Measurements from ENCODE around the gene CMIP. TPM values are rescaled to one million over a fixed set of nuclear protein-coding genes. Genes with fewer than 3 reads are reported as not detected.

Gene CMIP
- total RNA-seq, 1 donor from 2014 or later: 27.7 TPM

DNA sequence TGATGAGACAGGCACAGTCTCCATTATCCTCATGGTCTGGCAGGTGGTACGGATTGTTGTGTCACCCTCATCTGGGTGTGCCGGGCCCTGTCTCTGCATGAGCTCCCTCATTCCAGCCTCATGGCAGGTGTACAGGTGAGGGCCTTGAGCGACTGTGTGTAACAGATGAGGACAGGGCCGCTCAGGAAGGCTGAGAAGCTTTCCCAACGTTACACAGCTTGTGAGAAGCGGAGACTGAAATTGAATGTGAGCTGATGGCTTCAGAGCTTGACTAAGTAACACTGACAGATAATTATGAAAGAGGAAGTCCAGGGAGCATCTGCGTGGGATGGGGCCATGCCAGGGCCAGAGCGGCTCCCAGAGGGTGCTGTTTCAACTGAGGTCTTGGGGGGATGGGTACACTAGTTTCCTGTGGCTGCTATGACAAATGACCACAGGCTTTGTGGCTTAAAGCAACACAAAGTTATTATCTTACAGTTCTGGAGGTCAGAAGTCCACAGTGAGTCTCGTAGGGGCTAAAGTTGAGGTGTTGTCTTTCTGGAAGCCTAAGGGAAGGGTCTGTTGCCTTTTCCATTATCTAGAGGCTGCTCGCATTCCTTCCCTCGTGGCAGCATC, 36.7 kb downstream of the CMIP start:
- no peak overlapping the region for H3K4me3 ChIP-seq (ENCODE audit: low read depth, low read length)
- no peaks in the 10 kb centered on the region for H3K36me3 ChIP-seq (ENCODE audit: control insufficient read depth, insufficient read depth, low read length)
- H3K27me3 ChIP-seq (ENCODE audit: control insufficient read depth, insufficient read depth, low read length): no peaks in the 10 kb centered on the region
- TF ChIP-seq, protein P1, sequence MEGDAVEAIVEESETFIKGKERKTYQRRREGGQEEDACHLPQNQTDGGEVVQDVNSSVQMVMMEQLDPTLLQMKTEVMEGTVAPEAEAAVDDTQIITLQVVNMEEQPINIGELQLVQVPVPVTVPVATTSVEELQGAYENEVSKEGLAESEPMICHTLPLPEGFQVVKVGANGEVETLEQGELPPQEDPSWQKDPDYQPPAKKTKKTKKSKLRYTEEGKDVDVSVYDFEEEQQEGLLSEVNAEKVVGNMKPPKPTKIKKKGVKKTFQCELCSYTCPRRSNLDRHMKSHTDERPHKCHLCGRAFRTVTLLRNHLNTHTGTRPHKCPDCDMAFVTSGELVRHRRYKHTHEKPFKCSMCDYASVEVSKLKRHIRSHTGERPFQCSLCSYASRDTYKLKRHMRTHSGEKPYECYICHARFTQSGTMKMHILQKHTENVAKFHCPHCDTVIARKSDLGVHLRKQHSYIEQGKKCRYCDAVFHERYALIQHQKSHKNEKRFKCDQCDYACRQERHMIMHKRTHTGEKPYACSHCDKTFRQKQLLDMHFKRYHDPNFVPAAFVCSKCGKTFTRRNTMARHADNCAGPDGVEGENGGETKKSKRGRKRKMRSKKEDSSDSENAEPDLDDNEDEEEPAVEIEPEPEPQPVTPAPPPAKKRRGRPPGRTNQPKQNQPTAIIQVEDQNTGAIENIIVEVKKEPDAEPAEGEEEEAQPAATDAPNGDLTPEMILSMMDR (IDR thresholded peaks at IDR 0.05; ENCODE audit: insufficient read depth, low read length, poor library complexity, severe bottlenecking): no peak
- DNase-seq (ENCODE audit: low read depth): no peak

DNA sequence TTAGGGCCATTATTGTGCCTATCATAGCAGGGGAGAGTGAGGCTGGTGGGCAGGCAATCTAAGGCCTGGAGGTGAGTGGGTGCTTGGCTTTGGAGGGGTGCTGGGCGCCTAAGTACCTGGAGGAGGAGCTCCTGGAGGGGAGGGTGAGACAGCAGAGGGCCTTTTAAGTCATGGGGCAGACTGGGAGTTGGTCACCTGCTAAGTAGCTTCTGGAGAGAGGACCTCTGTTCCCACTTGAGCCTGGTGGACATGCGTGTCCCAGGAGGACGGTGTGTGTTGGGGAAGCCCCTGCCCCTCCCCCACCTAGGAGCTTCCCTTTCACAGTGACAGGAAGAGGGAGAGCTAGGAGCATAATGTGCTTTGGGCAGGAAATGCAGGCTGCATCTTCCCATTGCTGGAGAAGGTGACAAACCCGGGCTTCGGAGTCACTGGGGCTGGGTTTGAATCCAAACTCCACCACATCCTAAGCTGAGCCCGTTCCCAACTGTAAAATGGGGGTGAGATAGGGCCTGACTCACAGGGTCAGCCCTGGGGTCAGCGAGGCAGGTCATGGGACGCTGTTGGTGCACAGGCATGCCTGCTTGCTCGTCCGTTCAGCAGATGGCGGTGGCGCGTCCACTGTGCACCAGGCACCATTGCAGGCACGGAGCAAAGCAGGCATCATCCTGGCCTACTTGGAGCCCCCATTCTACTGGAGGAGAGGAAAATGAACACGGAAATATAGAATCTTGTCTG, 37.9 kb downstream of the CMIP start:
- Histone ChIP-seq H3K4me3 (ENCODE audit: low read depth, low read length) (no peak overlapping the region), H3K36me3 (ENCODE audit: control insufficient read depth, insufficient read depth, low read length) (no peaks in the 10 kb centered on the region), H3K27me3 (ENCODE audit: control insufficient read depth, insufficient read depth, low read length) (no peaks in the 10 kb centered on the region)
- no peak for DNase-seq (ENCODE audit: low read depth)
- TF ChIP-seq, protein P1 (IDR thresholded peaks at IDR 0.05; ENCODE audit: insufficient read depth, low read length, poor library complexity, severe bottlenecking): no peak

DNA sequence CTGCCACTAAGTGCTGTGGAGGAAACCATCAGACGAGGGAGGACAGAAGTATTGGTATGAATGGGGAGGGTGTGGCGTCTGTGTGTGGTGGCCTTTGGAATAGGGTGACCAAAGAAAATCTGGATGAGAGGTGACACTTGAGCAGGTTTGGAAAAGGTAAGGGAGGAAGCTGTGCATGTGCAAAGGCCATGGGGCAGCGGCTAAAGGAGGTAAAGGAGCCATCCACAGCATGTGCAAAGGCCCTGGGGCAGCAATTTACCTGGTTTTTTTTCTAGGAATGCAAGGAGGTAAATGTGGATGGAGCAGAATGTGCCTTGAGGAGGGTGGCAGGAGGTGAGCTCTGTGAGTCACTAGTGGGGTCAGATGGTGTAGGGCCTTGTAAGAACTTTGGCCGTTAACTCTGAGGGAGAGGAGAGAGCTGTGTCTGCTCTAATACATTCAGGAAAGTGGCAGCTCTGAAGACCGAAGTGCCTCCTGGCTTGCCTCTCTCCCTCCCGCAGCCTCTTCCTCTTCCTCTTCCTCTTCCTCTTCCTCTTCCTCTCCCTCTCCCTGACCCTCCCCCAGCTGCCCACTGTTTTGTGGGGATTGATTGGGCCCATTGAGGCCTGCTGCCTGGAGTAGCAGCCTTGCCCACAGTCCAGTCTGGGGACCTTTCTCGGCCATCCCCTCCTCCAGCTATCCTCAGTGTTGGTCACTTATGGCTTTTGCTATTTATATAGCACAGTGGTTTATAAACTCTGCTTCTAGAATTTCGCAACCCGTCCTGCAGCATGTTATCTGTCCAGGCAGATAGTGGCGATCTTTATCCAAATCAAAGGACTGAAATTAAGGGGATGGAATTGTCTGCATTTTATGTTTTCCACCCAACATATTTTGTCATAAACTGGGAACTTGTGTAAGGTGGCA, 38.7 kb downstream of the CMIP start:
- Histone ChIP-seq H3K36me3 (ENCODE audit: control insufficient read depth, insufficient read depth, low read length) (no peaks in the 10 kb centered on the region), H3K27me3 (ENCODE audit: control insufficient read depth, insufficient read depth, low read length) (no peaks in the 10 kb centered on the region), H3K4me3 (ENCODE audit: low read depth, low read length) (no peak overlapping the region)
- TF ChIP-seq, protein P1 (IDR thresholded peaks at IDR 0.05; ENCODE audit: insufficient read depth, low read length, poor library complexity, severe bottlenecking): no peak
- DNase-seq (ENCODE audit: low read depth): no peak

DNA sequence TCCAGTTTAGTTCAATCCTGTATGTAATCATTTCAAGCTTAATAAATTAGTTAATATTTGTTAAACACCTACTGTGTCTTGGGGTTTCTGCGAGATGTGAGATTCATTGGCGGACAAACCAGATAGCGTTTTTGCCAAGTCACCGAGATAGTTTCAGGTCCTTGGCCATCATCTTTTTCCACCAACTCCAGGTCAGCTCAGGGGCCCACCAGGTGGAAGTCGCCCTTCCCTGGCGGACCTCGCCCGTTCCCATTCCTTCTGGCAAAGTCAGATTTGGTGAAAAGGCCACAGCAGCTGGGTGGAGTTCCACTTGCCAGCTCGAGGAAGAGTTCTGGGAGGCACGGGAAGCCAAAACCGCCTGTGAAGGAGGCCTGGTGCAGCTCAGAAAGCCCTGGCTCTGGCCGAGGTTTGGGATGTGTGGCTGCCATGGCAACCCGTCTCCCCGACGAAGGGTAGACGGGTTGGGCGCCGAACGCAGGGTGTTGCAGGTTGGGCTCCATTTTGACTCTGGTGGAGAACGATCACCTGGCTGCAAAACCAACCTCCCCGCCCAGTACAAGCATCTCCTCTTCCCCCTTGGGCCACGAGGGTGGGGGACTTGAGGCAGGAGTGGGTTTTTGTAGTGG, 39.5 kb downstream of the CMIP start:
- Histone ChIP-seq H3K4me3 (ENCODE audit: low read depth, low read length) (no peak overlapping the region), H3K36me3 (ENCODE audit: control insufficient read depth, insufficient read depth, low read length) (no peaks in the 10 kb centered on the region), H3K27me3 (ENCODE audit: control insufficient read depth, insufficient read depth, low read length) (no peaks in the 10 kb centered on the region)
- no peak for DNase-seq (ENCODE audit: low read depth)
- TF ChIP-seq, protein P1 (IDR thresholded peaks at IDR 0.05; ENCODE audit: insufficient read depth, low read length, poor library complexity, severe bottlenecking): no peak

DNA sequence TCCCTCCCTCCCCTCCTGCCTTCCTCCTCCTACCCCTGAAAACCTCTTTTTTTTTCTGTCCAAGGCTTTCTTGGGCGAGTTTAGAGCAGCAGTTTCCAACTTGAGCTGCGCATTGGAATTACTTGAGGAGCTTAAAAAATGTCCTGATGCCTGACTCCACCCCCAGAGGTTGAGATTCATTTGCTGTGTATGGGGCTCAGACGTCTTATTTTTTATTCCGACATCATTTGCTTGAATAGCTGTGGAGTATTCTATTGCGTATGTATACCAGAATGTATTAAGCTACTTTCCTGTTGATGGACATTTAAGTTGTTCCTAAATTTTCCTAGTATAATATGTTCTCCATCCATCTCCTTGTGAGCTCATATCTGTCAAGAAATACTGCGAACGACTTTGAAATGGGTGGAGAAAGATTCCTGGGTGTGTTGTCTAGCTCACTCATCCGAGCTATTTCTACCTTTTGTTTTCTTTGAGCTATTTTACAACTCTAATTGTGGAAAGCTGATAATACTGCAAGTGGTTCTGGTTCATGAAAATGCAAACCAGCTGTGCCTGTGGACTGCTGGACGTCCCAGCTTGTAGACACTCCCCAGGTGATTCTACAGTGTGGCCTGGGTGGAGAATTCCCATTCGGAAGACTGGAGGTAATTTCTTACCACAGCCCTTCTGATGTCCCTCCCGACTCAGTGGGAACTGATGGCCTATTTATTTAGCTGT, 40.5 kb downstream of the CMIP start:
- no peaks in the 10 kb centered on the region for H3K36me3 ChIP-seq (ENCODE audit: control insufficient read depth, insufficient read depth, low read length)
- TF ChIP-seq, protein P1 (IDR thresholded peaks at IDR 0.05; ENCODE audit: insufficient read depth, low read length, poor library complexity, severe bottlenecking): no peak
- H3K4me3 ChIP-seq (ENCODE audit: low read depth, low read length): no peak overlapping the region
- no peak for DNase-seq (ENCODE audit: low read depth)
- no peaks in the 10 kb centered on the region for H3K27me3 ChIP-seq (ENCODE audit: control insufficient read depth, insufficient read depth, low read length)
